Naive thymus-derived CD8-positive, alpha-beta T cell (primary cell): Measurements from ENCODE around the gene NGF. TPM values are rescaled to one million over a fixed set of nuclear protein-coding genes. Genes with fewer than 3 reads are reported as not detected.

Experiments
- ATAC-seq, 2 donors: fragments of 150-1000 bp; cut with Tn5 transposase in 1 of 2; sonication (Bioruptor Pico), chemical (Tn5 transposase) in 1 of 2; 1 replicate in 1 of 2; 2 replicates in 1 of 2; pipeline ENCODE4 v1.10.0; 2021; ENCODE audit warnings: mild to moderate bottlenecking in 2 of 2, moderate library complexity in 2 of 2
- POLR2A ChIA-PET: fragments of 350-600 bp; sonication (Branson Sonifier 250); formaldehyde crosslinking; loops from one replicate; lab custom pipeline; 2021; ENCODE audit warnings: antibody characterized with exemption; lab: Charles Lee
- DNase-seq, 10 donors: peaks; one replicate each; pipeline versions ENCODE4 v3.0.0 to v3.0.0-alpha.2; 2020 to 2022
- H3K27ac Mint-ChIP-seq, 10 donors: one replicate each; pipeline ENCODE4 v1.8.0; 2020 to 2022; ENCODE audit warnings: mild to moderate bottlenecking in 10 of 10, mixed read lengths in 10 of 10, moderate library complexity in 4 of 10, inconsistent platforms in 1 of 10
- H3K27me3 Mint-ChIP-seq, 5 donors: one replicate each; pipeline ENCODE4 v1.8.0; 2021 to 2022; ENCODE audit warnings: mixed read lengths in 5 of 5
- H3K36me3 Mint-ChIP-seq, 3 donors: one replicate each; pipeline ENCODE4 v1.8.0; 2020 to 2022; ENCODE audit warnings: mixed read lengths in 3 of 3, mild to moderate bottlenecking in 2 of 3, inconsistent platforms in 1 of 3
- H3K4me1 Mint-ChIP-seq, 4 donors: one replicate each; pipeline ENCODE4 v1.8.0; 2021 to 2022; ENCODE audit warnings: mixed read lengths in 4 of 4
- H3K4me3 Mint-ChIP-seq, 10 donors: one replicate each; pipeline ENCODE4 v1.8.0; 2020 to 2022; ENCODE audit warnings: mild to moderate bottlenecking in 10 of 10, mixed read lengths in 10 of 10, moderate library complexity in 6 of 10, inconsistent platforms in 1 of 10
- H3K9me3 Mint-ChIP-seq, 9 donors: one replicate each; pipeline ENCODE4 v1.8.0; 2020 to 2022; ENCODE audit warnings: mixed read lengths in 9 of 9, mild to moderate bottlenecking in 3 of 9, inconsistent platforms in 1 of 9, moderate library complexity in 1 of 9
- polyA plus RNA-seq, 3 donors: library from polyadenylated mRNA; unstranded; fragments of 300-500 nt; fragmentation: Illumina TruSeq; gene quantifications; one replicate each; pipeline ENCODE4 v1.2.3, GENCODE V29; 2021
- total RNA-seq, 8 experiments: library from RNA in 2 of 8; stranded (reverse) in 2 of 8; gene quantifications; one replicate each; pipeline ENCODE4 v1.2.3 and lab custom pipeline; 2021 to 2026

Gene NGF
- total and polyA plus RNA-seq, 5 experiments from 2014 or later, result not detected

GRCh38 chr1:115257591-115257990 lies 80.5 kb downstream of the NGF start:
- H3K27me3 Mint-ChIP-seq, result peaks cover 2 to 14% (median 4%) of the 10 kb centered on the region in 5 donors
- ATAC-seq (no peak), DNase-seq (no peak)
- no peak overlapping the region for H3K27ac Mint-ChIP-seq
- no peak overlapping the region for H3K4me3 Mint-ChIP-seq
- H3K4me1 Mint-ChIP-seq, result peaks cover 0 to 7% (median 0%) of the 10 kb centered on the region in 4 donors
- POLR2A ChIA-PET, result no interaction called here
- peaks cover 0 to 11% (median 0%) of the 10 kb centered on the region in 3 donors for H3K36me3 Mint-ChIP-seq
- H3K9me3 Mint-ChIP-seq, result peaks cover 3 to 29% (median 20%) of the 10 kb centered on the region in 9 donors

GRCh38 chr1:115255154-115255553 lies 82.9 kb downstream of the NGF start:
- peaks cover 7 to 29% (median 22%) of the 10 kb centered on the region in 9 donors for H3K9me3 Mint-ChIP-seq
- POLR2A ChIA-PET, result no interaction called here
- no peaks in the 10 kb centered on the region for H3K4me1 Mint-ChIP-seq
- no peak for ATAC-seq
- no peak for DNase-seq
- peaks cover 0 to 11% (median 0%) of the 10 kb centered on the region in 3 donors for H3K36me3 Mint-ChIP-seq
- H3K4me3 Mint-ChIP-seq, result no peak overlapping the region
- H3K27me3 Mint-ChIP-seq, result peaks cover 0 to 14% (median 4%) of the 10 kb centered on the region in 5 donors
- H3K27ac Mint-ChIP-seq, result no peak overlapping the region

- POLR2A ChIA-PET, result no interaction called here
Observed at GRCh38 chr1:115252585-115252984, 85.5 kb downstream of the NGF start.

GRCh38 chr1:115251856-115252255 lies 86.2 kb downstream of the NGF start:
- ATAC-seq, result no peak
- Mint-ChIP-seq H3K36me3 (peaks cover 0 to 17% (median 0%) of the 10 kb centered on the region in 3 donors), H3K4me3 (no peak overlapping the region)

More at GRCh38 chr1:115252585-115252984, 85.5 kb downstream of the NGF start:
- no peak overlapping the region for H3K27ac Mint-ChIP-seq
- H3K9me3 Mint-ChIP-seq, result peaks cover 8 to 32% (median 15%) of the 10 kb centered on the region in 9 donors
- DNase-seq (no peak), ATAC-seq (no peak)
- H3K27me3 Mint-ChIP-seq, result peaks cover 4 to 16% (median 7%) of the 10 kb centered on the region in 5 donors
- H3K4me1 Mint-ChIP-seq, result no peaks in the 10 kb centered on the region
- peaks cover 0 to 15% (median 0%) of the 10 kb centered on the region in 3 donors for H3K36me3 Mint-ChIP-seq
- H3K4me3 Mint-ChIP-seq, result no peak overlapping the region

GRCh38 chr1:115251340-115251748 lies 86.7 kb downstream of the NGF start:
- H3K4me3 Mint-ChIP-seq, result no peak overlapping the region
- ATAC-seq, result no peak
- no peak for DNase-seq
- H3K27ac Mint-ChIP-seq, result no peak overlapping the region
- H3K27me3 Mint-ChIP-seq, result peaks cover 6 to 28% (median 10%) of the 10 kb centered on the region in 5 donors
- H3K4me1 Mint-ChIP-seq, result no peaks in the 10 kb centered on the region
- peaks cover 0 to 17% (median 0%) of the 10 kb centered on the region in 3 donors for H3K36me3 Mint-ChIP-seq
- H3K9me3 Mint-ChIP-seq, result peaks cover 7 to 27% (median 12%) of the 10 kb centered on the region in 9 donors
- POLR2A ChIA-PET, result no interaction called here

More at GRCh38 chr1:115251856-115252255, 86.2 kb downstream of the NGF start:
- POLR2A ChIA-PET, result no interaction called here
- Mint-ChIP-seq H3K27me3 (peaks cover 5 to 23% (median 10%) of the 10 kb centered on the region in 5 donors), H3K9me3 (peaks cover 7 to 31% (median 13%) of the 10 kb centered on the region in 9 donors), H3K27ac (no peak overlapping the region), H3K4me1 (no peaks in the 10 kb centered on the region)
- no peak for DNase-seq

- Mint-ChIP-seq H3K9me3 (peaks cover 8 to 55% (median 14%) of the 10 kb centered on the region in 9 donors), H3K27ac (no peak overlapping the region), H3K36me3 (peaks cover 0 to 25% (median 0%) of the 10 kb centered on the region in 3 donors), H3K4me1 (no peaks in the 10 kb centered on the region), H3K4me3 (no peak overlapping the region), H3K27me3 (peaks cover 11 to 39% (median 20%) of the 10 kb centered on the region in 5 donors)
- POLR2A ChIA-PET, result no interaction called here
- DNase-seq (no peak), ATAC-seq (no peak)
Observed at GRCh38 chr1:115246526-115246925, 91.5 kb downstream of the NGF start.

- peaks cover 0 to 25% (median 0%) of the 10 kb centered on the region in 3 donors for H3K36me3 Mint-ChIP-seq
- no peak overlapping the region for H3K27ac Mint-ChIP-seq
- POLR2A ChIA-PET, result no interaction called here
- H3K27me3 Mint-ChIP-seq, result peaks cover 15 to 42% (median 18%) of the 10 kb centered on the region in 5 donors
- ATAC-seq (no peak), DNase-seq (no peak)
- H3K9me3 Mint-ChIP-seq, result peaks cover 5 to 55% (median 14%) of the 10 kb centered on the region in 9 donors
- no peaks in the 10 kb centered on the region for H3K4me1 Mint-ChIP-seq
- no peak overlapping the region for H3K4me3 Mint-ChIP-seq
Observed at GRCh38 chr1:115245227-115245626, 92.8 kb downstream of the NGF start.

- no peaks in the 10 kb centered on the region for H3K4me1 Mint-ChIP-seq
- H3K4me3 Mint-ChIP-seq, result no peak overlapping the region
- peaks cover 12 to 40% (median 20%) of the 10 kb centered on the region in 5 donors for H3K27me3 Mint-ChIP-seq
- DNase-seq (no peak), ATAC-seq (no peak)
- no peak overlapping the region for H3K27ac Mint-ChIP-seq
- H3K9me3 Mint-ChIP-seq, result peaks cover 0 to 33% (median 7%) of the 10 kb centered on the region in 9 donors
- POLR2A ChIA-PET, result no interaction called here
- H3K36me3 Mint-ChIP-seq, result peaks cover 0 to 10% (median 0%) of the 10 kb centered on the region in 3 donors
Observed at GRCh38 chr1:115242543-115242942, 95.5 kb downstream of the NGF start.

- Mint-ChIP-seq H3K27me3 (peaks cover 13 to 34% (median 18%) of the 10 kb centered on the region in 5 donors), H3K4me3 (no peak overlapping the region), H3K36me3 (peaks cover 0 to 8% (median 0%) of the 10 kb centered on the region in 3 donors), H3K9me3 (peaks cover 0 to 30% (median 7%) of the 10 kb centered on the region in 9 donors), H3K27ac (no peak overlapping the region), H3K4me1 (no peaks in the 10 kb centered on the region)
- DNase-seq (no peak), ATAC-seq (no peak)
- POLR2A ChIA-PET, result no interaction called here
Observed at GRCh38 chr1:115241309-115241708, 96.7 kb downstream of the NGF start.

GRCh38 chr1:115240297-115240696 lies 97.8 kb downstream of the NGF start:
- Mint-ChIP-seq H3K27ac (no peak overlapping the region), H3K36me3 (peaks cover 0 to 8% (median 0%) of the 10 kb centered on the region in 3 donors), H3K27me3 (peaks cover 13 to 34% (median 18%) of the 10 kb centered on the region in 5 donors), H3K4me3 (no peak overlapping the region), H3K4me1 (no peaks in the 10 kb centered on the region), H3K9me3 (peaks cover 0 to 23% (median 6%) of the 10 kb centered on the region in 9 donors)
- DNase-seq (no peak), ATAC-seq (no peak)
- POLR2A ChIA-PET, result no interaction called here

- DNase-seq (no peak), ATAC-seq (no peak)
- POLR2A ChIA-PET, result no interaction called here
- Mint-ChIP-seq H3K27me3 (peaks cover 13 to 34% (median 18%) of the 10 kb centered on the region in 5 donors), H3K36me3 (peaks cover 0 to 6% (median 0%) of the 10 kb centered on the region in 3 donors), H3K4me3 (no peak overlapping the region), H3K27ac (no peak overlapping the region), H3K4me1 (no peaks in the 10 kb centered on the region), H3K9me3 (peaks cover 0 to 14% (median 3%) of the 10 kb centered on the region in 9 donors)
Observed at GRCh38 chr1:115239426-115239825, 98.6 kb downstream of the NGF start.

- H3K9me3 Mint-ChIP-seq, result peaks cover 0 to 11% (median 2%) of the 10 kb centered on the region in 9 donors
- DNase-seq (no peak), ATAC-seq (no peak)
- no peaks in the 10 kb centered on the region for H3K4me1 Mint-ChIP-seq
- H3K27me3 Mint-ChIP-seq, result peaks cover 11 to 34% (median 18%) of the 10 kb centered on the region in 5 donors
- peaks cover 0 to 2% (median 0%) of the 10 kb centered on the region in 3 donors for H3K36me3 Mint-ChIP-seq
- POLR2A ChIA-PET, result no interaction called here
- no peak overlapping the region for H3K4me3 Mint-ChIP-seq
- no peak overlapping the region for H3K27ac Mint-ChIP-seq
Observed at GRCh38 chr1:115239148-115239422, 99.0 kb downstream of the NGF start.

GRCh38 chr1:115238336-115239147 lies 99.5 kb downstream of the NGF start:
- Mint-ChIP-seq H3K9me3 (peaks cover 0 to 5% (median 0%) of the 10 kb centered on the region in 9 donors), H3K36me3 (no peaks in the 10 kb centered on the region), H3K4me3 (no peak overlapping the region), H3K27ac (no peak overlapping the region), H3K4me1 (no peaks in the 10 kb centered on the region), H3K27me3 (peaks cover 10 to 34% (median 18%) of the 10 kb centered on the region in 5 donors)
- ATAC-seq (no peak), DNase-seq (no peak)
- POLR2A ChIA-PET, result no interaction called here
